T-helper 2 cell treated with Interferon-gamma antibody and Interleukin-4, amounts not matched to agents 5 μg/mL and 100 μg/mL, for 36 hours (primary cell): ENCODE data around the gene OCRL.

Experiments
- DNase-seq: peaks from one replicate; pipeline ENCODE4 v3.0.0; 2021; ENCODE audit warnings: low spot score
- H3K27ac Mint-ChIP-seq: one replicate; pipeline ENCODE4 v1.8.0; 2021; ENCODE audit warnings: mild to moderate bottlenecking, mixed read lengths
- H3K27me3 Mint-ChIP-seq: one replicate; pipeline ENCODE4 v1.8.0; 2021; ENCODE audit warnings: low read depth, mixed read lengths
- H3K36me3 Mint-ChIP-seq: one replicate; pipeline ENCODE4 v1.8.0; 2021; ENCODE audit warnings: low read depth, mixed read lengths
- H3K4me1 Mint-ChIP-seq: one replicate; pipeline ENCODE4 v1.8.0; 2021; ENCODE audit warnings: low read depth, mixed read lengths
- H3K4me3 Mint-ChIP-seq: one replicate; pipeline ENCODE4 v1.8.0; 2022; ENCODE audit warnings: mild to moderate bottlenecking, moderate library complexity, mixed read lengths
- H3K9me3 Mint-ChIP-seq: one replicate; pipeline ENCODE4 v1.8.0; 2021; ENCODE audit warnings: mixed read lengths

OCRL gene

DNA sequence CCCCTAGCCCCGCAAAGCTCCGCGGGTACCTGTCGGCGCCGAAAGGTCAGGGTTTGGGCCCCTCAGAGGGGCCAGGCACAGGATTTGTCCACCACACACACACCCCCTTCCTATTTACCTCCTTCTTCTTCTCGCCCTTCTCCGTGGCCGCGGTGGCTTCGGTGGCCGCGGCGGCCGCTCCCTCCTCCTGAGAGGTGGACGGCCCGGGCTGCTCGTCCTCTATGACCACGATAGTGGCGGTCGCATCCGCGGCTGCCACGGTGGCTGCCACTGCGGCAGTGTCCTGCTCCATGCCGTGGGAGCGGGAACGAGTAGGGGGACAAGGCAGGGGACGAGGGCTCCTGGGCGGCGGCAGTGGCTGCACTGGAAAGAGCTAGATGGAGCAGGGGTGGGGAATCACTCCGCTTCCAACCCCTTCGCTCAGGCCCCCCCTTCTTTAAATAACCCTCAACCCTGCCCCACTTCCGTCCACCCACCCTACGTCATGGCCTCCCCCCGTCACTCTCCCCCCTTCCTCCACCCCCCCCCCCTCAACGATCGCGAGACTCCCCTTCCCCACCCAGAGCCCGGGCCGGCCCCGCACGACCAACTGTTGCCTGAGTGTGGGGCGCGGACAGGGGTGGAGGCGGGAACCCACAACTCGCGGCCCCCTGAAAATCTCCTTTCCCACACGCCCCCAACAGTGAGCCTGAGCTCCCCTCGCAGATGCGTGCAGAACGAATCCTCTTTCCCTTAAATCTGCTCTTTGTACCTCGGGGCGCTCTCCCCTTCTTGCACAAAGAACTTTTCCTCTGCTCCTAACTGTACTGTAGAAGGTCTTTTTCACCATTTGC lies 16.8 kb upstream of the OCRL start, which contains the start of gene SMARCA1:
SMARCA1 (minus strand) TSS at position 412 of the 833 bp plus-strand sequence; CDS start at position 292, 120 bp downstream.
- Mint-ChIP-seq H3K27me3 (peaks cover 43% of the 10 kb centered on the region), H3K9me3 (no peaks in the 10 kb centered on the region)
- no peak for DNase-seq

DNA sequence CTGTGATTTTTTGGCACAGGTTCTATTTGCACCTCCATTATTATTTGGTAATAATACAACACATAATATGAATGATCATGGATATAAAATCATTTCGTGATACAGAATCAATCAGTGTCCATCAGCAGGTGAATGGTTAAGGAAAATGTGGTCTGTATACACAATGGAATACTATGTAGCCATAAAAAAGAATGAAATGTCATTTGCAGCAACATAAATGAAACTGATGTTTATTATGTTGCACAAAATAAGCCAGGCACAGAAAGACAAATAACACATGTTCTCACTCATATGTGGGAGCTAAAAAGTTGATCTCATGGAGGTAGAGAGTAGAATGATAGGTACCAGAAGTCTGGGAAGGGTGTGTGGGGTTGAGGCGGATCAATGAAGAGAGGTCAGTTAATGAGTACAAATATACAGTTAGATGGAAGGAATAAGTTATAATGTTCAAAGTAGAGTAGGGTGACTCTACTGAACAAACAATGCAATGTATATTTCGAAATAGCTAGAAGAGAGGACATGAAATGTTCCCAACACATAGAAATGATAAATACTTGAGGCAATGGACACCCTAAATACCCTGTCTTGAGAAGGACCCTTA lies 15.7 kb upstream of the OCRL start:
- Mint-ChIP-seq H3K27me3 (peaks cover 39% of the 10 kb centered on the region), H3K4me1 (peaks cover 5% of the 10 kb centered on the region), H3K9me3 (no peaks in the 10 kb centered on the region), H3K36me3 (no peaks in the 10 kb centered on the region), H3K27ac (no peak overlapping the region), H3K4me3 (peak overlapping the region; percentile 68)
- no peak for DNase-seq

More for the DNA sequence above, 16.8 kb upstream of the OCRL start, which contains the start of gene SMARCA1:
- H3K36me3 Mint-ChIP-seq = no peaks in the 10 kb centered on the region
- peak within 1 kb of the TSS; percentile 68 for H3K4me3 Mint-ChIP-seq
- H3K4me1 Mint-ChIP-seq = peaks cover 5% of the 10 kb centered on the region
- H3K27ac Mint-ChIP-seq = no peak within 1 kb of the TSS

DNA sequence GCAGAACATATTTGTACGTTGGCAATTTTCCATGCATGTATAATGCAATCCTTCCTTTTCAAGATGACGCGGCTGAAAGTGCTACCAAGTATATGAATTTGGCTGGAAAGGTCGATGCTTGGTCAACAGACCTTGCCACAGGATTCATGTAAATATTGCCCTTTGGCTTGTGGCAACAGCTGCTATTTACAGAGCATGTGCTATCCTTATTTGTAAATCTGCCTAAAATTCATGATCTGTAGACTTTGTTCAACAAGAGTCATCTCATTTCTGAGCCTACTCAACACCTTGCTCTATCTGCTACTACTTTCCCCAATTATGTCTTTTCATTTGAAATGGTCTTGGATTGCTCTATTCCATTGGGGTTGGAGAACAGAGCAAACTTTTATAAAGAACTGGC lies 14.9 kb upstream of the OCRL start:
- Mint-ChIP-seq H3K27me3 (peaks cover 34% of the 10 kb centered on the region), H3K27ac (no peak overlapping the region), H3K4me1 (peaks cover 5% of the 10 kb centered on the region), H3K36me3 (no peaks in the 10 kb centered on the region), H3K9me3 (no peaks in the 10 kb centered on the region), H3K4me3 (no peak overlapping the region)
- no peak for DNase-seq

DNA sequence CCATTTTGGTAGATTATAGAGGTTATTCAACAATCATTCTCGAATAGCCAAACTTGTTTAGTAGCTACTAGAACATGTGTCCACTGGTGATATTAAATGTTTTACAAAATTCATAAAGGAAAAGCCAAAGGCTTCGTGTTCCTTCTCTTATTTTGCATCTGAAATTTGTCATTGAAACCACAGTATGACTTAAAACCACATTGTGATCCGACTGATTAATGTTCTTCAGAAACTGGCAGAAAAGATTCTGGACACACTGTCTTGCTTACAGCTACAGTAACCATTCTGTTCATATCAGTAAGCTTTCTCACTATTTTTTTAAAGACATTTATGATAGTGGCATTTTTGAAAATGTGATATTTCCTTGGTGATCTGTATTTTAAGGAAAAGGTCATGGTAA lies 14.2 kb upstream of the OCRL start:
- no peak overlapping the region for H3K4me3 Mint-ChIP-seq
- no peaks in the 10 kb centered on the region for H3K36me3 Mint-ChIP-seq
- H3K4me1 Mint-ChIP-seq = peaks cover 5% of the 10 kb centered on the region
- DNase-seq = no peak
- peaks cover 31% of the 10 kb centered on the region for H3K27me3 Mint-ChIP-seq
- H3K27ac Mint-ChIP-seq = no peak overlapping the region
- H3K9me3 Mint-ChIP-seq = no peaks in the 10 kb centered on the region

DNA sequence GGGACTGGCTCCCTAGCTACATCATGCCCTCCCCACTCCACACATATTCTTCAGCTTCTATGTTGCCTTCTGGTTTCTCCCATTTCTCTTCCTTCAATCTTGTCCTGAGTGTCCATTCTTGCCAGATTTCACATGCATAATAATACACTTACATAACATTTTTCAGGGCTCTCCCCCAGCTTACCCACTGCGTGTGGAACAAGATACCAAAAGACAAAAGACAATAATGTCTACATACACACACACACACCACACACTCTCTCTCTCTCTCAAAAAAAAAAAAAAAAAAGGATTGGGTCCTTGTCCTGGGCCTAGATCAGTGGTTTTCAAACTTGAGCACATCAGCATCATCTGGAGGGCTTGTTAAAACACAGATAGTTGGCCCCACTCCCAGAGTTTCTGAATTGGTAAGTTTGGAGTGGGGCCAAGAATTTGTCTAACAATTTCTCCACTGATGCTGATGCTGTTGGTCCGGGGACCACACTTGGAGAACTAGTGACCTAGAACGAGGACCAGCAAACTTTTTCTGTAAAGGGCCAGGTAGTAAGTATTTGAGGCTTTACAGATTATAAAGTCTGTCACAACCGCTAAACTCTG lies 10.3 kb upstream of the OCRL start:
- DNase-seq = no peak
- H3K4me1 Mint-ChIP-seq = no peaks in the 10 kb centered on the region
- no peak overlapping the region for H3K4me3 Mint-ChIP-seq

DNA sequence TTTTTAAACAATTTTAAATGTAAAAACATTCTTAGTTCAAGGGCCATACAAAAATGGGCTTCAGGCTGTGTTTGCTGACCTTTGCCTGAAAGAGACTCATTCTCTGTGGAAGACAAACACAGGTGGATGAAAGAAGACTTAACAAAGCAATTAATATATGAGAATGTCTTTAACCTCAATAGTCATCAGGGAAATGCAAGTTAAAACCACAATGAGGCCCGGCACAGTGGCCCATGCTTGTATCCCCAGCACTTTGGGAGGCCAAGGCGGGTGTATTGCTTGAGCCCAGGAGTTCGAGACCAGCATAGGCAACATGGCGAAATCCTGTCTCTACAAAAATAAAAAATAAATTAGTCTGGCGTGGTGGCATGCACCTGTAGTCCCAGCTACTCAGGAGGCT lies 9.6 kb upstream of the OCRL start:
- no peak for DNase-seq
- Mint-ChIP-seq H3K4me1 (no peaks in the 10 kb centered on the region), H3K36me3 (no peaks in the 10 kb centered on the region), H3K27me3 (peaks cover 2% of the 10 kb centered on the region), H3K4me3 (no peak overlapping the region), H3K9me3 (no peaks in the 10 kb centered on the region), H3K27ac (no peak overlapping the region)

More for the DNA sequence above, 10.3 kb upstream of the OCRL start:
- Mint-ChIP-seq H3K36me3 (no peaks in the 10 kb centered on the region), H3K27ac (no peak overlapping the region), H3K9me3 (no peaks in the 10 kb centered on the region), H3K27me3 (peaks cover 6% of the 10 kb centered on the region)

DNA sequence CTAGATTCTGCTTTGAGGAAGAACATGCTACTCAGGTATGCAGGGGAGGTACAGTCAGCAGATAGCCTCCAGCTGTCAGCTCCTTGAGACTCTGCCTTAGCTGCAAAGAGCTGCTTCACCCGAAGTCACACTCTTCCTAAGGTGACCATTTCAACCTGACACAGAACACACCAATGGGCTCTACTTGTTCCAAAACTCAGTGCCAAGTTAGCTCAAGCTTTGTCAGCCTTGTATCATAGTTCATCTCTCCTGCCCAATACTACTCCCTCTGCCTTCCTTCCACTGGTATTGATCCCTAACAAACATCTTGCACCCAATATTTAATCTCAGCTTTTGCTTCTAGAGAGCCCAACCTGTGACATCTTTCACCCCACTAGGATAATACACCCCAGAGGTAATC lies 8.9 kb upstream of the OCRL start:
- Mint-ChIP-seq H3K27ac (no peak overlapping the region), H3K27me3 (peaks cover 2% of the 10 kb centered on the region), H3K36me3 (no peaks in the 10 kb centered on the region), H3K9me3 (no peaks in the 10 kb centered on the region), H3K4me3 (no peak overlapping the region), H3K4me1 (no peaks in the 10 kb centered on the region)
- no peak for DNase-seq

DNA sequence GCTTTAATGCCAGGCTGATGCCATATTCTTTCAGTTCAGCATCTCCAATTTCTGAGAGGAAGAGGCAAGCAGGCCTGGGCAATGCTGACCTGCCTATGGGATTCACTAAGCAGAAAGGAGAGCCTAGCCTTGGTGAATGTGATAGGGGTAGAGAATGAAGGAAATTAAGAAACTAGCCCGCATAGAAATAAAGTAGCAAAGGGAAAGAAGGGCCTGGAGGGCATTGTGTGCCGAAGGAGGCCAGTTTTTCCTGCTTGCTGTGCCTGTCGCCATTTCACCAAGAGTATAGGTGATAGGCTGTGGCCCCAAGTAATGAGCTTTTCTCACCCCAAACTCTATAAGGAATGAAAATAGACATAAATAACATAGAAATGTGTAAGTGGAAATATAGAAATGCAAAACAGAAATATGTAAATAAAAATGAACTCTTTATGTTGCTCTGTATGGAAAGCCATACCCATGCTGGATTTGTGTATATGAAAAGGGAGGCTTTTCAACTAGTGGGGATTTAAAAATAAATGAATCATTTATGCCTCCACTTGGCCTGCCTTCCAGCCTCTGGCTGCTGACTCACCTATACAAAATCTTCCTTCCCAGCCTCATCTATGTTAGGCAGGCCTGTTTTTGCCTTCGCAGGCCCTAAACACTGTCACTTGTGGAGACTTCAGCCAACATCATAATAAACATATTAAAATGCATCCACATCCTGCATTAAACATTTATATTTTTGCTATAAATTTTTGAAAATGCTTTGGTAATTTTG lies 5.1 kb upstream of the OCRL start:
- Mint-ChIP-seq H3K4me3 (no peak overlapping the region), H3K9me3 (no peaks in the 10 kb centered on the region), H3K4me1 (peaks cover 3% of the 10 kb centered on the region), H3K36me3 (no peaks in the 10 kb centered on the region), H3K27ac (no peak overlapping the region), H3K27me3 (peaks cover 10% of the 10 kb centered on the region)
- DNase-seq = no peak

DNA sequence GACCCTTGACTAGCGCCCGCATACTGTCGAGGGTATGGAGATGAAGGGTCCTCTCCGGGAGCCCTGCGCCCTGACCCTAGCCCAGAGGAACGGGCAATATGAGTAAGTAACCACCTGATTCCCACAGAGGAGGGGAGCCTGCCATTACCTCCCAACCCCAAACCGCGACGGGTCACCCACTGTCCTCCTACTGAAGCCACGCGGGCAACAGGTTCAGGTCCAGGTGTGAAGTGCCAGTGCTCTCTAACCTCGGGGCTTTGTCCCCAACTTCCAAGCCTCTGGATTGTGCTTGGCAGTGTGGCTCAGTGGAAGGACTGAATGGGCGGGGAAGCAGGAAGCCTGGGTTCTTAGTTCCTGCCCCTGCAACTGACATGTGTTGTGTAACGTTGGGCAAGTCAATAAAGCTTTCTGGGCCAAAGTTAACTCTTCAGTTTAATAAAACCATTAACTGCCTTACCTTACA lies 694 bp downstream of the OCRL start:
- H3K27me3 Mint-ChIP-seq = peaks cover 10% of the 10 kb centered on the region
- no peaks in the 10 kb centered on the region for H3K9me3 Mint-ChIP-seq
- DNase-seq = no peak
- peaks cover 3% of the 10 kb centered on the region for H3K4me1 Mint-ChIP-seq
- no peak overlapping the region for H3K27ac Mint-ChIP-seq
- H3K36me3 Mint-ChIP-seq = no peaks in the 10 kb centered on the region
- peak overlapping the region; percentile 24 for H3K4me3 Mint-ChIP-seq

DNA sequence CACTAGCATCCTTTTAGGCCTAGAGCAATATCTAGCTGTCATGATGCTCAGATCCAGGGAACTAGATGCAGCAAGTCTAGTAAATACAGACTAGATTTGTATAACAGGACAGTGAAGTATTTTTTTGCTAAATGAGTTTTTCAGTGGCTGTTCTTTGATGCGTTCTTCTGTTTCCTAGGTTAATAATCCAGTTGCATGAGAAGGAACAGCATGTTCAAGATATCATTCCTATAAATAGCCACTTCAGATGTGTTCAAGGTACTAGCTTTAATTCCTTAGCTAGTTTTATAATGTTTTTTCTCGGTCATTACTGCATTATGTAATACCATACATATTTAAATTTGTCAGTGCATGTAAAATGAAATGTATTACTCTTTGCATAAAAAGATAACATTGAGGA lies 4.7 kb downstream of the OCRL start:
- H3K4me3 Mint-ChIP-seq = no peak overlapping the region
- H3K4me1 Mint-ChIP-seq = no peaks in the 10 kb centered on the region
- H3K9me3 Mint-ChIP-seq = no peaks in the 10 kb centered on the region
- no peak overlapping the region for H3K27ac Mint-ChIP-seq
- no peaks in the 10 kb centered on the region for H3K27me3 Mint-ChIP-seq
- DNase-seq = no peak
- no peaks in the 10 kb centered on the region for H3K36me3 Mint-ChIP-seq

DNA sequence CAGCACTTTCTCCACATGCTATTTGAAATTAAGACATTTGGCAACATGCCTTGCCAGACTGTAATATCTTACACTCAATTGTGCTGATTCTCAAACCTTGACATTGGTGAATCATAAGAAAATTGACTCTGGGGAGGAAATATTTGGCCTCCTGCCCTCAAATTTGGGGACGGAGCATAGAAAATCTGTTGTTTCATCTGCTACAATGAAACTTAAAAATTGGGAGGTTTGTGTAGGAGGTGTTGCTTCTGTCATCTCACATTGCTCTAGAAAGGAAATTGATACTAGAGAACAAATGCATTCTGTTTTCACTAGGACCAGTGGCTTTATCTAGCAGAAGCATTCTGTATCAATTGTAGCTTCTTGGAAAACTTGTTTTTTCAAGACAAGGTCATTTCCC lies 5.3 kb downstream of the OCRL start:
- Mint-ChIP-seq H3K4me3 (no peak overlapping the region), H3K4me1 (no peaks in the 10 kb centered on the region), H3K27me3 (no peaks in the 10 kb centered on the region), H3K27ac (no peak overlapping the region), H3K36me3 (no peaks in the 10 kb centered on the region), H3K9me3 (no peaks in the 10 kb centered on the region)
- DNase-seq = no peak

DNA sequence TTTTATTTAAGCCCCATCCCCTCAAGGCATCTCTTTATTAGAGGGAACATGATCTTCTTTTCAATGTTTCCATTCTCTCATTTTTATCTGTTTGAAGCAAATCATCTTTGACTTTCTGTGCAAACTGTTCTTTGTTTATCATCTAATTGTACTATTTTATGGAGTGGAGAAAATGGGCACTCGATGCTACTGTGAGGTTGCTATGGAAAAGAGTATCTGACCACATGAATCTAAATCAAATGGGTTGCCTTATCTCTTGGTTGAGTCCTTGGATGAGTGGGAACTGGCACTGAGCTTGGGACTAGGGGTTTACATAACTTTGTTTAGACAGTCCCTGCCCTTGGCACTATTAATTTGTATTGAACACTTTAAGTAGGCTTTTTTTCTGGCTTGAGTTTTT lies 9.1 kb downstream of the OCRL start:
- no peaks in the 10 kb centered on the region for H3K4me1 Mint-ChIP-seq

DNA sequence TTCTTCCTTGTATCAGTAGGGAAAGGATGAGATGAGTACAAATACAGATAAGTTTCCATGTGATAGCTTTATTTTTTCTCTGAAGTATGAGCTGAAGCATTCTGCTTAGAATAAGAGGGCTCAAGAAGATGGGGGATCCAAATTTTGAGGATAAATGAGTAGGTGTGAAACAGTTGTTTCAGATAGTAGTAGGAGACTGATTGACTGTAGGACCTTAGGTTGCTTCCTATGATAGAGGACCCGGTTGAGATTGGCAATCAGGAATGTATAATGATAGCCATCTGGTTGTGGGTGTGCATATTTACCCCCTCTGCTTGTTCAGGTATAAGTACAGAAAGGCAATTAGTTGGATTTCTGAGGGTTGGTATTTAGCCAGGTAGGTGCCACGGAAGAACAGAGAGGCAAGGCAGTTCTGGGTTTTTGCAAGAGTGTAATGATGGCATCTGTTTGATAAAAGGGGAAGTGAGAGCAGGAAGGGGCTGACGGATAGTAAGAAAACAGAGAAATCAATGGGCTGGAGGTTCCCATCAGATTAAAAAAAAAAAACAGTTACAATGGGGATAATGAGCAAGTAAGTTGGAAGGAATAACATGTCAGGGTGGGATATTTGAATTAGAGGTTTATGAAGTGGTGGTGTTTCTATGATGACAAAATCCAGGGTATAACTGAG lies 13.7 kb downstream of the OCRL start:
- Mint-ChIP-seq H3K4me3 (no peak overlapping the region), H3K36me3 (no peaks in the 10 kb centered on the region), H3K4me1 (no peaks in the 10 kb centered on the region), H3K27me3 (no peaks in the 10 kb centered on the region), H3K27ac (no peak overlapping the region), H3K9me3 (no peaks in the 10 kb centered on the region)
- DNase-seq = no peak

More for the DNA sequence above, 9.1 kb downstream of the OCRL start:
- H3K27me3 Mint-ChIP-seq = no peaks in the 10 kb centered on the region
- no peak overlapping the region for H3K27ac Mint-ChIP-seq
- H3K9me3 Mint-ChIP-seq = no peaks in the 10 kb centered on the region
- no peaks in the 10 kb centered on the region for H3K36me3 Mint-ChIP-seq
- DNase-seq = no peak
- no peak overlapping the region for H3K4me3 Mint-ChIP-seq
